ENCODE results near the gene SLC22A23.

DNA sequence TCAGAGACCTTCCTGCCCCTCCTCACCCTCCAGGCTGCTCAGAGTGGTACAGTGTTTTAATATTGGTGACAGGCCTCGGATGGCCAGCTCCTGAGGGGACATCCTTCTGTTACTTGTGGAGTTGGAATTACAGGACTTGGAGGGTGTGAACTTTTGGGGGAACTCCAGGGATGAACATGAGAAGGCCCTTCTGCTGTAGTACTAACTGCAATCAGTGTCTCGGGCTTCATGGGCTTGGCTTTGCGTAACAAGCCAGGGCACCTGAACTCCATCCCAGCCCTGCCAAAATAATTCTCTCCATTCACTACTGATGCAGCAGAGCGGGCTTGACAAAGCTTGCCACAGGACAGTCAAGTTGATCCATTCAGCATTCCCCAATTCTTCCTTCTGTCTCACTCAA lies 28.6 kb downstream of the SLC22A23 start:
- TF ChIP-seq ZBTB7A (IDR thresholded peaks at IDR 0.05; ENCODE audit: low read depth) (no peak), TEAD4 (IDR thresholded peaks at IDR 0.05) (no peak), EP300 (IDR thresholded peaks at IDR 0.05; ENCODE audit: borderline replicate concordance) (no peak), TAF1 (IDR thresholded peaks at IDR 0.05; ENCODE audit: low read depth) (no peak)
- TF ChIP-seq, protein P1, sequence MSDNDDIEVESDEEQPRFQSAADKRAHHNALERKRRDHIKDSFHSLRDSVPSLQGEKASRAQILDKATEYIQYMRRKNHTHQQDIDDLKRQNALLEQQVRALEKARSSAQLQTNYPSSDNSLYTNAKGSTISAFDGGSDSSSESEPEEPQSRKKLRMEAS (IDR thresholded peaks at IDR 0.05) = no peak
